ENCODE results near the gene NTSR1.

NTSR1 gene

GRCh38 chr20:62775206-62775605, 66.6 kb downstream of the NTSR1 start:
- no peaks in the 10 kb centered on the region for H3K36me3 ChIP-seq (ENCODE audit: control insufficient read depth, low read length)
- no peaks in the 10 kb centered on the region for H3K27me3 ChIP-seq (ENCODE audit: control insufficient read depth, low read length)
- H4K20me1 ChIP-seq (ENCODE audit: control insufficient read depth, insufficient read depth, low read depth, low read length) = no peaks in the 10 kb centered on the region
- H3K9me3 ChIP-seq (ENCODE audit: control insufficient read depth, insufficient read depth, low read length) = no peaks in the 10 kb centered on the region
- H3K4me3 ChIP-seq (ENCODE audit: low read length) = no peak overlapping the region
- no peaks in the 10 kb centered on the region for H3K79me2 ChIP-seq (ENCODE audit: control insufficient read depth, low read length)
- H3F3A ChIP-seq (ENCODE audit: control insufficient read depth, insufficient read depth) = no peaks in the 10 kb centered on the region
- TF ChIP-seq CTCF (IDR thresholded peaks at IDR 0.05; ENCODE audit: low read depth, low read length, poor library complexity, severe bottlenecking) (no peak), EZH2phosphoT487 (IDR thresholded peaks at IDR 0.05; ENCODE audit: borderline replicate concordance, low read length) (no peak)
- H3K27ac ChIP-seq (ENCODE audit: low read depth, low read length) = no peak overlapping the region
- H3K4me1 ChIP-seq (ENCODE audit: control insufficient read depth, low read length) = peaks cover 25% of the 10 kb centered on the region
- no peaks in the 10 kb centered on the region for H3K9me2 ChIP-seq (replicated peaks; ENCODE audit: control insufficient read depth, low read length)
- no peak overlapping the region for H3K4me2 ChIP-seq (ENCODE audit: low read length)

- Histone ChIP-seq H3K36me3 (ENCODE audit: control insufficient read depth, low read length) (no peaks in the 10 kb centered on the region), H3K4me3 (ENCODE audit: low read length) (peak overlapping the region; percentile 58), H3K4me2 (ENCODE audit: low read length) (peak overlapping the region; percentile 68), H3K79me2 (ENCODE audit: control insufficient read depth, low read length) (no peaks in the 10 kb centered on the region), H3K9me2 (replicated peaks; ENCODE audit: control insufficient read depth, low read length) (no peaks in the 10 kb centered on the region), H3K27ac (ENCODE audit: low read depth, low read length) (peak overlapping the region; percentile 37), H3K9me3 (ENCODE audit: control insufficient read depth, insufficient read depth, low read length) (no peaks in the 10 kb centered on the region), H3K27me3 (ENCODE audit: control insufficient read depth, low read length) (no peaks in the 10 kb centered on the region), H4K20me1 (ENCODE audit: control insufficient read depth, insufficient read depth, low read depth, low read length) (no peaks in the 10 kb centered on the region), H3K4me1 (ENCODE audit: control insufficient read depth, low read length) (peaks cover 25% of the 10 kb centered on the region), H3F3A (ENCODE audit: control insufficient read depth, insufficient read depth) (no peaks in the 10 kb centered on the region)
- TF ChIP-seq CTCF (IDR thresholded peaks at IDR 0.05; ENCODE audit: low read depth, low read length, poor library complexity, severe bottlenecking) (no peak), EZH2phosphoT487 (IDR thresholded peaks at IDR 0.05; ENCODE audit: borderline replicate concordance, low read length) (no peak)
Measured at GRCh38 chr20:62776035-62776691, 67.5 kb downstream of the NTSR1 start.

GRCh38 chr20:62776692-62777527, 68.3 kb downstream of the NTSR1 start:
- Histone ChIP-seq H3F3A (ENCODE audit: control insufficient read depth, insufficient read depth) (no peaks in the 10 kb centered on the region), H3K4me3 (ENCODE audit: low read length) (peak overlapping the region; percentile 58), H3K27ac (ENCODE audit: low read depth, low read length) (peak overlapping the region; percentile 48), H3K4me1 (ENCODE audit: control insufficient read depth, low read length) (peaks cover 25% of the 10 kb centered on the region), H4K20me1 (ENCODE audit: control insufficient read depth, insufficient read depth, low read depth, low read length) (no peaks in the 10 kb centered on the region), H3K79me2 (ENCODE audit: control insufficient read depth, low read length) (no peaks in the 10 kb centered on the region), H3K4me2 (ENCODE audit: low read length) (peak overlapping the region; percentile 68), H3K27me3 (ENCODE audit: control insufficient read depth, low read length) (no peaks in the 10 kb centered on the region), H3K36me3 (ENCODE audit: control insufficient read depth, low read length) (no peaks in the 10 kb centered on the region), H3K9me2 (replicated peaks; ENCODE audit: control insufficient read depth, low read length) (no peaks in the 10 kb centered on the region), H3K9me3 (ENCODE audit: control insufficient read depth, insufficient read depth, low read length) (no peaks in the 10 kb centered on the region)
- no peak for TF ChIP-seq EZH2phosphoT487 (IDR thresholded peaks at IDR 0.05; ENCODE audit: borderline replicate concordance, low read length)

- no peaks in the 10 kb centered on the region for H3F3A ChIP-seq (ENCODE audit: control insufficient read depth, insufficient read depth)
- H3K4me3 ChIP-seq (ENCODE audit: low read length) = peak overlapping the region; percentile 43
- H3K27ac ChIP-seq (ENCODE audit: low read depth, low read length) = peak overlapping the region; percentile 48
- peak overlapping the region; percentile 68 for H3K4me2 ChIP-seq (ENCODE audit: low read length)
- no peaks in the 10 kb centered on the region for H3K79me2 ChIP-seq (ENCODE audit: control insufficient read depth, low read length)
- no peaks in the 10 kb centered on the region for H3K9me2 ChIP-seq (replicated peaks; ENCODE audit: control insufficient read depth, low read length)
- peaks cover 25% of the 10 kb centered on the region for H3K4me1 ChIP-seq (ENCODE audit: control insufficient read depth, low read length)
- H4K20me1 ChIP-seq (ENCODE audit: control insufficient read depth, insufficient read depth, low read depth, low read length) = no peaks in the 10 kb centered on the region
- no peaks in the 10 kb centered on the region for H3K9me3 ChIP-seq (ENCODE audit: control insufficient read depth, insufficient read depth, low read length)
- TF ChIP-seq EZH2phosphoT487 (IDR thresholded peaks at IDR 0.05; ENCODE audit: borderline replicate concordance, low read length) (no peak), CTCF (IDR thresholded peaks at IDR 0.05; ENCODE audit: low read depth, low read length, poor library complexity, severe bottlenecking) (no peak)
- H3K27me3 ChIP-seq (ENCODE audit: control insufficient read depth, low read length) = no peaks in the 10 kb centered on the region
- no peaks in the 10 kb centered on the region for H3K36me3 ChIP-seq (ENCODE audit: control insufficient read depth, low read length)
Measured at GRCh38 chr20:62777528-62777830, 68.8 kb downstream of the NTSR1 start.

Data from DOHH2 (cell line).